Measurements from ENCODE around the gene DEPP1. TPM values are rescaled to one million over a fixed set of nuclear protein-coding genes. Genes with fewer than 3 reads are reported as not detected.

The DEPP1 gene
- total RNA-seq, 1 experiment from 2014 or later = 0.54 TPM

DNA sequence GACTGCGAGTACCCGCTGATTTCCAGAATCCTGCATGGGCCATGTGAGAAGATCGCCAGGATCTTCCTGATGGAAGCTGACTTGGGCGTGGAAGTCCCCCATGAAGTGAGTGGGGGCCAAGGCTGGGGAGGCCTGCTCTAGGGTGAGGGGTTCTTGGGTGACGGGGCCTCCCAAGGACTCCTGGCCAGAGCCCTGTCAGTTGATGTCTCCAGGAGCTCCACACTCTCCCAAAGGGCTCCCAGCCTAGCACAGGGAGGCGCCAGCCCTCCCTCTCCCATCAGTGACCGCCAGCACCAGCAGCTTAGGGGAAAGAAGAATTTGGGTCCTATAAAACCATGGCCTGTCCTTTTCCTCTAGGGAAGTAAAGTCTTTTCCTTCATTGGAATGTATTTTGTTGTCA is 12.4 kb upstream of the DEPP1 start:
- no peak overlapping the region for H3K4me3 ChIP-seq (ENCODE audit: low read depth, low read length, poor library complexity, severe bottlenecking)
- no TSS peak for BruUV-seq (replicated peaks)

DNA sequence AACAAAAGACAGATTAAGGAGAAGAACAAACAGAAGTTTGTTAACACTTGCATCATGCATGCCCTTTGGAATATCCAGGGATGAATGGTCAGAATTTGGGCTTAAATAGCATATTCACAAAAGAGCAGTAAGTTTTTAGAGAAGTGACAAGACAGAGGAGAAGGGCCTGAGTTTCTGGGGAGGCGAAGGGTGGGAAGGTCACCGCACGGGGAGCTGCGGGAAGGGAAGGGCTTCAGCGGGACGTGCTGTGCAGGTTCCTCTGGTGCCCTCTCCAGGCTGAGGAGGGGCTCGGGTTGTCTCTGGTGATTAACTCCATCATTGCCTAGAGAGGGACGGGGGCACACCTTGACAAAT is 11.7 kb upstream of the DEPP1 start:
- H3K27ac ChIP-seq (ENCODE audit: low read depth, low read length, poor library complexity, severe bottlenecking) = no peak overlapping the region
- CTCF ChIA-PET = no interaction called here
- H3K27me3 ChIP-seq (replicated peaks; ENCODE audit: insufficient read depth, low read depth, low read length, poor library complexity) = no peaks in the 10 kb centered on the region
- BruUV-seq (replicated peaks) = no TSS peak
- H3K4me3 ChIP-seq (ENCODE audit: low read depth, low read length, poor library complexity, severe bottlenecking) = no peak overlapping the region
- no peaks in the 10 kb centered on the region for H3K36me3 ChIP-seq (ENCODE audit: insufficient read depth, low read length, poor library complexity, severe bottlenecking)
- POLR2A ChIA-PET (ENCODE audit: low non-redundant PET) = no interaction called here
- H3K9me3 ChIP-seq (ENCODE audit: low read depth, low read length, poor library complexity, severe bottlenecking) = no peaks in the 10 kb centered on the region
- intact Hi-C loops (cut with micrococcal nuclease; ENCODE audit: unreplicated experiment) = loop anchor here (5.0 kb wide), 1 partner anchor 58 kb away; no protein-coding TSS in a partner anchor
- no peaks in the 10 kb centered on the region for H3K4me1 ChIP-seq (ENCODE audit: insufficient read depth, low read length, poor library complexity, severe bottlenecking)
- DNase-seq (ENCODE audit: low spot score) = peak; percentile 23
- TF ChIP-seq EZH2 (IDR thresholded peaks at IDR 0.05; ENCODE audit: borderline replicate concordance, low read depth, low read length, poor library complexity, severe bottlenecking) = no peak
- TF ChIP-seq, protein P1, sequence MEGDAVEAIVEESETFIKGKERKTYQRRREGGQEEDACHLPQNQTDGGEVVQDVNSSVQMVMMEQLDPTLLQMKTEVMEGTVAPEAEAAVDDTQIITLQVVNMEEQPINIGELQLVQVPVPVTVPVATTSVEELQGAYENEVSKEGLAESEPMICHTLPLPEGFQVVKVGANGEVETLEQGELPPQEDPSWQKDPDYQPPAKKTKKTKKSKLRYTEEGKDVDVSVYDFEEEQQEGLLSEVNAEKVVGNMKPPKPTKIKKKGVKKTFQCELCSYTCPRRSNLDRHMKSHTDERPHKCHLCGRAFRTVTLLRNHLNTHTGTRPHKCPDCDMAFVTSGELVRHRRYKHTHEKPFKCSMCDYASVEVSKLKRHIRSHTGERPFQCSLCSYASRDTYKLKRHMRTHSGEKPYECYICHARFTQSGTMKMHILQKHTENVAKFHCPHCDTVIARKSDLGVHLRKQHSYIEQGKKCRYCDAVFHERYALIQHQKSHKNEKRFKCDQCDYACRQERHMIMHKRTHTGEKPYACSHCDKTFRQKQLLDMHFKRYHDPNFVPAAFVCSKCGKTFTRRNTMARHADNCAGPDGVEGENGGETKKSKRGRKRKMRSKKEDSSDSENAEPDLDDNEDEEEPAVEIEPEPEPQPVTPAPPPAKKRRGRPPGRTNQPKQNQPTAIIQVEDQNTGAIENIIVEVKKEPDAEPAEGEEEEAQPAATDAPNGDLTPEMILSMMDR (conservative IDR thresholded peaks at IDR 0.05; ENCODE audit: low read depth, low read length) = peak; percentile 51

More for the DNA sequence above, 12.4 kb upstream of the DEPP1 start:
- Histone ChIP-seq H3K36me3 (ENCODE audit: insufficient read depth, low read length, poor library complexity, severe bottlenecking) (no peaks in the 10 kb centered on the region), H3K9me3 (ENCODE audit: low read depth, low read length, poor library complexity, severe bottlenecking) (no peaks in the 10 kb centered on the region), H3K27me3 (replicated peaks; ENCODE audit: insufficient read depth, low read depth, low read length, poor library complexity) (no peaks in the 10 kb centered on the region), H3K4me1 (ENCODE audit: insufficient read depth, low read length, poor library complexity, severe bottlenecking) (no peaks in the 10 kb centered on the region), H3K27ac (ENCODE audit: low read depth, low read length, poor library complexity, severe bottlenecking) (no peak overlapping the region)
- intact Hi-C loops (cut with micrococcal nuclease; ENCODE audit: unreplicated experiment) = loop anchor here (5.0 kb wide), 1 partner anchor 59 kb away; no protein-coding TSS in a partner anchor
- CTCF ChIA-PET = no interaction called here
- no peak for DNase-seq (ENCODE audit: low spot score)
- TF ChIP-seq, protein P1 (conservative IDR thresholded peaks at IDR 0.05; ENCODE audit: low read depth, low read length) = no peak
- no peak for TF ChIP-seq EZH2 (IDR thresholded peaks at IDR 0.05; ENCODE audit: borderline replicate concordance, low read depth, low read length, poor library complexity, severe bottlenecking)
- POLR2A ChIA-PET (ENCODE audit: low non-redundant PET) = no interaction called here

DNA sequence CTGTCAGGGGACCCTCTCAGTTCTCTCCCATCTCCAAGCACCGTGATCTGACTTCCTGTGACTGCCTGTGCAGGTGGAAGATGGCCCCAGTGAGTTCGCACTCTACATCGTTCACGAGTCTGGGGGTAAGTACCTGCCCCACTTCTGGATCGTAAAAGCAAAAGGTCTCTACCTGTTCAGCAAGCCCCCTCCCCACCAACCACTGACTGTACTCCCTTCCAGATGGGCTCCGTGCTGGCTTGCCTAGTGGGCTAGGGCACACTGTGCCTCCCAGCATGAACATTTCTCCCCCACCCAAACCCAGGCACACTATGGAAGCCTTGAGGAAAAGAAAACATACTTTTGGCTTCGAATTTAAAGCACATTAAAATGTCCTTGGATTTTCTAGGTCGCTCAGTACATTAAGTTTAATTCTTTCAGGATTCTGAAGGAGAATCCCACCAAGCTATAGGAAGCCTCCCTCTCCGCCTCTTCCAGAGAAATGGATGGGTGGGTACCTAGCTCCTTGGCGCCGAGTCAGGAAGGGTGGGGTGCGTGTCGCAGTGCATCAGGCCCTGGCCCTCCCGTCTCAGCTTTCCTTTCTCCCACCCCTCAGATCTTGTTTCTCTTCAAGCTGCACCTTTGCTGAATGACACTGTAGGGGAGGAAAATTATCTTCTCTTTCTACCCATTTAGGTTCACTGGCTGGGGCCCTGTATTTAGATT is 11.1 kb upstream of the DEPP1 start:
- no peaks in the 10 kb centered on the region for H3K27me3 ChIP-seq (replicated peaks; ENCODE audit: insufficient read depth, low read depth, low read length, poor library complexity)
- no TSS peak for BruUV-seq (replicated peaks)
- no peaks in the 10 kb centered on the region for H3K4me1 ChIP-seq (ENCODE audit: insufficient read depth, low read length, poor library complexity, severe bottlenecking)
- TF ChIP-seq, protein P1 (conservative IDR thresholded peaks at IDR 0.05; ENCODE audit: low read depth, low read length) = no peak
- TF ChIP-seq EZH2 (IDR thresholded peaks at IDR 0.05; ENCODE audit: borderline replicate concordance, low read depth, low read length, poor library complexity, severe bottlenecking) = no peak
- H3K9me3 ChIP-seq (ENCODE audit: low read depth, low read length, poor library complexity, severe bottlenecking) = no peaks in the 10 kb centered on the region
- no peak overlapping the region for H3K4me3 ChIP-seq (ENCODE audit: low read depth, low read length, poor library complexity, severe bottlenecking)
- ChIA-PET CTCF (no interaction called here), POLR2A (ENCODE audit: low non-redundant PET) (no interaction called here)
- no peaks in the 10 kb centered on the region for H3K36me3 ChIP-seq (ENCODE audit: insufficient read depth, low read length, poor library complexity, severe bottlenecking)
- H3K27ac ChIP-seq (ENCODE audit: low read depth, low read length, poor library complexity, severe bottlenecking) = no peak overlapping the region
- intact Hi-C loops (cut with micrococcal nuclease; ENCODE audit: unreplicated experiment) = loop anchor here (5.0 kb wide), 1 partner anchor 57 kb away; no protein-coding TSS in a partner anchor
- DNase-seq (ENCODE audit: low spot score) = no peak

Measured in A673 (cell line).